OCI-LY7 (cell line): ENCODE measurements around the gene RNF8.

Source experiments
- EZH2phosphoT487 ChIP-seq: fragments of 200-600 bp; sonication (generic); IDR thresholded peaks from 2 replicates; pipeline ENCODE4 v1.6.1; 2018; ENCODE audit warnings: low read depth, borderline replicate concordance, mild to moderate bottlenecking, mixed run types, antibody characterized with exemption, low read length, moderate library complexity, mixed read lengths
- TF ChIP-seq, protein P1 (sequence below): fragments of 200-600 bp; sonication (generic); conservative IDR thresholded peaks from 2 replicates; pipeline ENCODE4 v1.5.1; 2014; ENCODE audit warnings: mild to moderate bottlenecking, antibody characterized with exemption, low read length, moderate library complexity, mixed read lengths

DNA sequence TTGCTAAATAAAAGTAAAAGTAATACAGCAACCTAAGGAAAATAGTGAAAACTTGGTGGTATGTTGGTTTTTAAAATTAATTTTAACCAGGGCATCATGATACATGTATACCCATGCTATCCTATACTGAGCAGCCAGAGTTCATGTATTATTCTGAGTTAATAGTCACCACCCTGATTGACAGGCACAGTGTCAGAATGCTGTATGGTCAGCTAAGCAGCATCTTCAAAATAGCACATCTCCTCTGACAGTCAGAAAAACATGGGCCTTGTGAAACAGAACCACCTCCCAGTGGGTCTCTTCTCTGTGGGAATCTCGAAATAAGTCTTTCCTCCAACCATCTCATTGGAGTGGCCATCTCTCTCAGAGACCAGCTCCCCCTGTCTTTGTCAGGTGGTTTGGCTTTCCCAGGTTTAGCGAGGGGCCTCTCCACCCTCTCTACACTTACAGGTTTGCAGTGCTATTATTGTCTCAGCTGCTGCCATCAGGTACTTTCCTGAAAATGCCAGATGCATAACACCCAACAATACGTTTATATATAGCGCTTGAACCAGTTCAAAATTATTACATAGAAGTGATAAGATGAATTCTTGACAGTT, 47.1 kb upstream of the RNF8 start:
- TF ChIP-seq, protein P1, sequence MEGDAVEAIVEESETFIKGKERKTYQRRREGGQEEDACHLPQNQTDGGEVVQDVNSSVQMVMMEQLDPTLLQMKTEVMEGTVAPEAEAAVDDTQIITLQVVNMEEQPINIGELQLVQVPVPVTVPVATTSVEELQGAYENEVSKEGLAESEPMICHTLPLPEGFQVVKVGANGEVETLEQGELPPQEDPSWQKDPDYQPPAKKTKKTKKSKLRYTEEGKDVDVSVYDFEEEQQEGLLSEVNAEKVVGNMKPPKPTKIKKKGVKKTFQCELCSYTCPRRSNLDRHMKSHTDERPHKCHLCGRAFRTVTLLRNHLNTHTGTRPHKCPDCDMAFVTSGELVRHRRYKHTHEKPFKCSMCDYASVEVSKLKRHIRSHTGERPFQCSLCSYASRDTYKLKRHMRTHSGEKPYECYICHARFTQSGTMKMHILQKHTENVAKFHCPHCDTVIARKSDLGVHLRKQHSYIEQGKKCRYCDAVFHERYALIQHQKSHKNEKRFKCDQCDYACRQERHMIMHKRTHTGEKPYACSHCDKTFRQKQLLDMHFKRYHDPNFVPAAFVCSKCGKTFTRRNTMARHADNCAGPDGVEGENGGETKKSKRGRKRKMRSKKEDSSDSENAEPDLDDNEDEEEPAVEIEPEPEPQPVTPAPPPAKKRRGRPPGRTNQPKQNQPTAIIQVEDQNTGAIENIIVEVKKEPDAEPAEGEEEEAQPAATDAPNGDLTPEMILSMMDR, result 0 out of 2 replicates have a peak, but pooled peaks have one; percentile 14
- no peak for TF ChIP-seq EZH2phosphoT487
